HG02938 (cell line): ENCODE measurements around the gene EID3.
"Not testable (repeated sequence)": the region's sequence is repeated elsewhere in the genome, so short reads cannot be mapped to it uniquely, and the experiment has no call there.

Source experiments
- ATAC-seq: cut with Tn5 transposase; IDR thresholded peaks from one replicate; pipeline ENCODE4 v1.9.1; 2021; ENCODE audit warnings: mild to moderate bottlenecking, moderate library complexity; ENCODE audit not compliant: unreplicated experiment

EID3 gene

DNA sequence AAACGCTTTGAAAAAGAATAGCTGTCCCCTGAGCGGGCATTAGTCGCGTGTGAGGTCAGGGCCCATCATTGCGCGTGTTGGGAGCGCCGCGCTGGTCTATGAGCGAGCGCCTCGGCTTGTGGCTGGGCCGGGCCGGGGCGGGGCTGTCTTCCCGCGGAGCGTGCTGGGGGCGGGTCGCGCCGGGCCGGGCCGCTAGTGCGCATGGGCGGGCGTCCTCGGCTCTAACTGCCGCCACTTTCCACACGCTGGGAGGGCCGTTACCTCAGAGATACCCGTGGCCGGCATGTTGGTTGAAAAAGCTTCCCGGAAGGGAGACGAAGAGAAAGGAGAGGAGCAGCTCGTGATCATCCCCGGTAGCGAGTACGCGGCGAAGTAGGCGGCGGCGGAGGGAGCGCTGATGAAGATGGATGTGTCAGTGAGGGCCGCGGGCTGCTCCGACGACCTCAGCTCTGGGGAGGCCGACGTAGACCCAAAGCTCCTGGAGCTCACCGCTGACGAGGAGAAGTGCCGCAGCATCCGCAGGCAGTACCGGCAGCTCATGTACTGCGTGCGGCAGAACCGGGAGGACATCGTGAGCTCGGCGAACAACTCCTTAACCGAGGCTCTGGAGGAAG is at the start of gene EID3:
TSS of gene EID3 (plus strand) at position 202 of the 614 bp plus-strand sequence. CDS start at position 398, 196 bp downstream.
- peak; percentile 66 for ATAC-seq

DNA sequence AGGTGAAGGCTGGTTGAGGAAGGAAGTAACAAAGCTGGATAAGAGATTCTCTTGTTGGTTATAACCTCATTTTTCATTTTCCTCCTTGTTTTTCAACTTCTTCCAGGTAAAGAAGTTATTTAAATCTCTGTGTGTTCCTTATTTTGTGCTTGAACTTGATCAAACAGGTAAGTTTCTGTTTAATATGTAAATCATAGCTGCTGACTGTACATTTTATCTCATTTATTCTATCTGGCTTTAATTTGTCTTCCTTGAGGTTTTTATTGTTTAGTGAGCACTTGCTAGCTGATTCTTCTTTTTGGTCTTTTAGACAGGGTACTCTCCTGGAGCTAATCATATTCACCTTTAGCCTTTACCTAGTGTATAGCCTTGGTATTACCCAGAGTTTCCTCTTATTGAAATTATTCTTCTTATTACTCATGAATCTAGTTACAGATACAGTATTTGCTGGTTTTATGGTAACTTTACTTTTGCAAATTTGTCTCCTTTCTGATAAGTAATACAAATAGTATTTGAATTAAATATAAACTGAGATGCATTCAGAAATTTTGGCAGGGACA is 45.5 kb upstream of the EID3 start:
- ATAC-seq = no peak

DNA sequence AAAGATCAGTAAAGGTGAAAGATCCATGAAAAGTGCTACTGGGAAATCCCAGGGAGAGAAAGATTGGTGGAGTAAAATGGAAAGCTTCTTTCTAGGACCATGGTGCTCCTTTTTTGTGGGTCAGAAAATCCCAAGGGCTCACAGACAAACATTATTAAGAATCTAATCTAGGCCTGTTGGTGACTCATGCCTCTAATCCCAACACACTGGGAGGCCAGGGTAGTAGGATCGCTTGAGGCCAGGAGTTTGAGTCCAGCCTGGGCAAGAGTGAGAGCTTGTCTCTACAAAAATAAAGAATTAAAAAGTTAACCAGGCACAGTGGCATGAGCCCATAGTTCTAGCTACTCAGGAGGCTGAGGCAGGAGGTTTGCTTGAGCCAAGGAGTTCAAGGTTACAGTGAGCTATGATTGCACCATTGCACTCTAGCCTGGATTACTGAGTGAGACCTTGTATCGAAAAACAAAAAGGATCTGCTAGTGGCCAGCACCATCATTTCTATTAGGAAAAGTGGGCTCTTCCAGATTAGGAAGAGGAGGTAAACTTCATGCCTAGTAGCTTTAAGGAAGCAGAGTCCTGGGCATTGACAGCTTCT is 45.0 kb upstream of the EID3 start:
- ATAC-seq = no peak

DNA sequence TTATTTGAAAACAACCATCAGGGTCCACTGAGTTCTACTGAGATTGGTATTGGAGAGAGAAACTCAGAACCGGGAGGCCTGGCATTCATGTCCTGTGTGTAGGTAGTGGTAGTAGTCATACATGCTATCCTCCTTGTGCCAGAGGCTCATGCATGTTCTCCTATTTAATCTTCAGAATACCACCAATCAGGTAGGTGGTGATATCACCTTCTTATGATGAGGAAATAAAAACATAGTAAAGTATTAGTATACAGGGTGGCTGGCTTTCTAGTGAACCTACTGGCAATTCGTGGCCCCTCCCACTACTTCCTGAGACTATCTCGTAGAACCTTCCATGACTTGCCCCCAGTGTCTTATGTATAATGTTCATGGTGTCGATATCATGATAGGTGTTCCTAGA is 40.5 kb upstream of the EID3 start:
- ATAC-seq = no peak

DNA sequence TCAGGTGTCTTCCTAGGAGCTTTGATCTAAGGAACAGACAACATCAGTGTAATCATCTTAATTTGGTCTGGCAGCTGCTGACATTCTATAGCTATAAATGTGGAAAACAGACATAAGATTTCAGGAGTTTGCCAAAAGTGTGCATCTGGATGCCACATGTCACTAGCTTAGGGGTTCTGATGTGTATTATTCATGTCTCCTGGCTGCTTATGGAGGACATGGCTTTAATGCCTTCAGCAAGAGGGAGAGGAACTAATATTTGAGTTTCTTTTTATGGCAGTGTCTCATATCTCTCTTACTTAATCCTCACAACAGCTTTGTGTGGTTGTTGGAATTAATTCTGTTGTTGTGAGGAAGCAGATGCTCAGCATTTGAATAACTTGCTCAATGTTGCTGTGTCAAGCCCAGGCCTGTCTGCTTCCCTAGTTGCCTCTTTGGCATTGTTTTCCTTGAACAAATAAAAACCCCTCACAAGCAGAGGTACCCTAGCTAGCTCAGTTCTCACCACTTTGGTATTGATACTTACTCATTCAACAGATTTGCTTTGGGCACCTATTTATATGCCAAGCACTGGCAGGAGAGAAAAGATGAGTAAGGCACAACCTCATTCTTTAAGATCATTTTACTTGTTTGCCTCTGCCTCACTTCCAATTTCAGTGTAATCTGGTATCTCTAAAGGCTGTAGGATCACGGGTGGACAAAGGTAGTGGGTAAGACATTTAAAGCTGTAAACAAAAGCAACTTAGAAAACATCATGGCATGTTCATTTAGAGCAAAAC is 39.8 kb upstream of the EID3 start:
- ATAC-seq = no peak

DNA sequence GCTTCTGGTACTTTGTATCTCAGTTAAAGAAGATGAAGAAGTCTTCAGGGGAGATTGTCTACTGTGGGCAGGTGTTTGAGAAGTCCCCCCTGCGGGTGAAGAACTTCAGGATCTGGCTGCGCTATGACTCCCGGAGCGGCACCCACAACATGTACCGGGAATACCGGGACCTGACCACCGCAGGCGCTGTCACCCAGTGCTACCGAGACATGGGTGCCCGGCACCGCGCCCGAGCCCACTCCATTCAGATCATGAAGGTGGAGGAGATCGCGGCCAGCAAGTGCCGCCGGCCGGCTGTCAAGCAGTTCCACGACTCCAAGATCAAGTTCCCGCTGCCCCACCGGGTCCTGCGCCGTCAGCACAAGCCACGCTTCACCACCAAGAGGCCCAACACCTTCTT is 38.1 kb upstream of the EID3 start:
- ATAC-seq = not testable (repeated sequence)

DNA sequence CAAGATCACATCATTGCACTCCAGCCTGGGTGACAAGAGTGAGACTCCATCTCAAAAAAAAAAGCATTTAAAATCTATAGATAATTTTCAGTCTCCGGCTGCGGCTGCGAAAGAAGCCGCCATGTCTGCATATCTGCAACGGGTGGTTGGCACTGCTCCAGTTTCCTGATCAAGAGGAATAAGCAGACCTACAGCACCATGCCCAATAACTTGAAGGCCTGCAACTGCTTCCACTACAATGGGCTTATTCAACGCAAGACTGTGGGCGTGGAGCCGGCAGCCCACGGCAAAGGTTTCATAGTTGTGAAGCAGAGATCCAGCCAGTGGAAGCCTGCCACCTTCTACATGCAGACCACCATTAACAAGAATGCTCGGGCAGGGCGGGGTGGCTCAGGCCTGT is 30.6 kb upstream of the EID3 start:
- ATAC-seq = no peak

DNA sequence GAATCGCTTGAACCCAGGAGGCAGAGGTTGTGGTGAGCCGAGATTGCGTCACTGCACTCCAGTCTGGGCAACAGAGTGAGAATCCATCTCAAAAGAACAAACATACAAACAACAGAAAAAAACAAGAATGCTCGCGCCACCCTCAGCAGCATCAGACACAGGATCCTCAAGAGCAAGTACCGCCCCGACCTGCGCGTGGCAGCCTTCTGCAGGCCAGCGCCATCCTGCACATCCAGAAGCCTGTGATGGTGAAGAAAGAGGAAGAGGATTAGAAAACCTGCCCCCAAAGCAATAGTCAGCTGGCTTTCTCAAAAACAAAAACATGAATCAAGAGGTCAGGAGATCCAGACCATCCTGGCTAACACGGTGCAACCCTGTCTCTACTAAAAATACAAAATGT is 30.0 kb upstream of the EID3 start:
- ATAC-seq = no peak

DNA sequence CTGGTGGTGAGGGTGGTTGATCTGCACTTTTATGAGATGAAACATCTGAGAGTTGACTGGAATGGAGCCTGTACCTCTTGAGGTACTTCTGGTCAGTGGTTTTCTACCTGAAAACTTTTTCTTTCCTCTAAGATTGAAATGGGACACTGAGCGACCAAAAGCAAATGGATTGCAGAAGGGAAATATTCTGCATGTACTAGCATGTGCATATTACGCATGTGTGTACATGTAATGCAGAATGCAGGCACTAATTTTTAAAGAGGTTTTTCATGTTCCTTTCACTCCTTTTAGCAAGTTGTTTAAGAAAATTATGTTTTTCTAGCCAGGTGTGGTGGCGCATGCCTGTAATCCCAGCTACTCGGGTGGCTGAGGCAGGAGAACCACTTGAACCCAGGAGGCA is 28.7 kb upstream of the EID3 start:
- no peak for ATAC-seq

DNA sequence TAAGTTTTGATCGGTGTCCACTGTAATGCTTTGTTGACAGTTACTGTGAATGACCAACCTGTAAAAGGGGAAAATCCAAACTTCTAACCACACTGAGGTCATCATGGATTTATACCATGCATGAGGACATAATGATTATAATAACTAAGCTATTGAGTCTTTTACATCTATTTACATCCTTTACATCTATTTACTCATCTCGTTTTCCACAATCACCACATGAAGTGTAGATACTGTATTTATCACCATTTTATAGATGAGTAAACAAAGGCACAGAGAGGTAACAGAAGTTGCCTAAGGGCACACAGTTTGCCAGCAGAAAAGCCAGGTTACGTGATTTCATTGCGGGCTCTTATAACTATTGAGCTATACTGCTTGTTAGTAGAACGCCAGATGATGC is 27.9 kb upstream of the EID3 start:
- ATAC-seq = no peak

DNA sequence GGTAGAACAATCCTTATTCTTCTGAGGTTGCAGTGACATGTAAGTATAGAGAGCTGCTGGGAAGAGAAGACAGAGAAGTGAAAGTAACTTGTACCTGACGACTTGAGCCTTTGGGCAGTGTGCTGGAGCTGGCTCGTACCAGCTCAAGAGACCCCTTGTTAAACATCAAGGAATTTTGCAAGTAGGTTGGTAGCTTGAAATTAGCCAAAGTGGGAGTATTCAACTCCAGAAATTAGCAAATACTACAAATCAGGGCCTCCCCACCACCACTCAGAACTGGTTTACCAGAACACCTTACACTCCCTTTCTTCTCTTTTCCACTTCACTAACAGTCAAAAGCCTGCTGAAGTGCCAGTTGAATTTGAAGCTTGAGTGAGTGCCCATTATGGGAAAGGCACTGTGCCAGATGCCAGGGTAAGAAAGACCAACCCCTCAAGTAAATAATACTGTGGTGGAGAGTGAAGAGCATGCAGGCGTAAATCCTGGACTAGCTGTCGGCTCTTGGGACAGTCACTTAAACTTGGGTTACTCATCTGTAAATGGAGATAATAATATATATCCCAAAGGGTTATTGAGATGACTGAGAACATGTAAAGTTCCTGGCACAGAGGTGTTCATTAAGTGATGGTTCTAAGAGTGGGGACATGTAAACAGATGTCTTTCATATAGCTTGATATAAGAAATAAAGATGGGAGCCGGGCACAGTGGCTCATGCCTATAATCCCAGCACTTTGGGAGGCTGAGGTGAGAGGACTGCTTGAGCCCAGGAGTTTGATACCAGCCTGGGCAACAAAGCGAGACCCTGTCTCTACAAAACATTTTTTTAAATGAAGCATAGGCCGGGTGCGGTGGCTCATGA is 27.0 kb upstream of the EID3 start:
- ATAC-seq = no peak

DNA sequence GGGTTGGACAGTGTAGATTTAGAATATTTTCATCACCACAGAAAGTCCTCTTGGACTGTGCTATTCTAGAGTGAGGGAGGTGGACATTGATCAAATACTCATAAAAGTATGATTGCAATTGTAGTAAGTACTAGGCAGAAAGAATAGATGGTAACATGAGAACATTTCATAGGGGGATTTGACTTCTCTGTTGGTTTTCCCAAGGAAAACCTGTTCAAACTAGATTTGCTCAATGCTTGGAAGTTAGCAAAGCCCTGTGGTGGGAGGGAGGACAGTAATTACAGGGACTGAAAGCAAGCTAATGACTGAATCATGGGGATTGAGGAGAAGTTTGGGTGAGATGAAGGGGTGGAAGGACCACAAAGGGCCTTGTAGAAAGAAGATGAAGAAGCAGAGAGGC is 24.4 kb upstream of the EID3 start:
- no peak for ATAC-seq

DNA sequence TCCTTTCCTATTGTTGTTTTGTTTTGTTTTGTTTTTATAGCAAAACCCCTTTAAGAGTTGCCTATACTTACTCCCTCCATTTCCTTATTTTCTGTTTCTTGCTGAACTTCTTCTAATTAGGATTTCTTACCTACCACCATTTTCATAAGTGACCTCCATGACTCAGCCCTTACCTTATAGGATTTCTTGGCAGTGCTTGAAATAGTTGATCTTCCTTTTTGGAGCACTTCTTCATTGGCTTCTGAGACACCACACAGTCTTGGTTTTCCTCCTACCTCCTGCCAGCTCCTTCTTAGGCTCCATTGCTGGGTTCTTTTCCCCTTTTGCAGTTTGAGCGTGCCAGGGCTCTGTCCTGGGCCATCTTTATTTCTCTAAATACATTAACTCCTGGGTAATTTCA is 23.4 kb upstream of the EID3 start:
- ATAC-seq = no peak

DNA sequence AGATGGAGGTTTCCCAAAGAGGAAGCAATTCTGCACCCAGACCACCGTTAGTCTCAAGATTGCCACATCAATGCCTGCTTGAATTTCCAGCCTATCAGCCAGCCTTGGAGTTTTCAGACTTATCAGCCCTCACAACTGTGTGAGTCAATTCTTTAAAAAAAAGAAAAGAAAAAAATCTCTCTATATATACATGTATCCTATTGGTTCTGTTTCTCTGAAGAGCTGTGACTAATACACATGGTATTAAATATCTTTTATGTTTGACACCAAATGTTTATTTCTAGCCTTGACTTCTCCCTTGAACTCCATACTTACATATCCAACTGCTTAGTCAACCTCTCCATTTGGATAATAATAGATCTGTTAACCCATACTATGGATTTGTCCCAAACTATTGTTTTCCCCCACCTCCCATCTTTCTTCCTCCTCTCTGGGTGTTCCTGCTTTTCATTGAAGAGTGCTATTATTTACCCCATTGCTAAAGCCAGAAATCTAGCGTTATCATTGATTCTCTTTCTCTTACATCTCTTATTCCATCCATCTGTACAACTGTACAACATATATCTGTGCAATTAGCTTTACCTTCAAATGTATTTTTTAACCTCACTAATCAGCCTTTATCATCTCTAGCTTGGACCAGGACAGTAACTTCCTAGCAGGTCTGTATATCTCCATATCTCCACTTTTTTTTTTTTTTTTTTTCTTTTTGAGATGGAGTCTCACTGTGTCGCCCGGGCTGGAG is 22.7 kb upstream of the EID3 start:
- no peak for ATAC-seq

DNA sequence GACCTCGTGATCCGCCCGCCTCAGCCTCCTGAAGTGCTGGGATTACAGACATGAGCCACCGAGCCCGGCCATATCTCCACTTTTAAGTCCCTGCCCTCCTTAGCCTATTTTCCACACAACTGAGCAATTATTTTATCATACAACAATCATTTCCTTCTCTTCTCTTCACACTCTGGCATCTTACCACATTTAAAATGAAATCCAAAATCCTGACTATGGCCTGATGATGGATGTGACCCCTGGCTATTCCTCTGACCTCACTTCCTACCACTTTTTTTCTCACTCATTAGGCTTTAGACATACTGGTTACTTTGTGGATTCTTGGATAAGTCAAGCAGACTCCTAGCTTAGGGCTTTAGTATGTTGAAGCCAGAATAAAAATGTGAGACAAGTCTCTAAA is 21.9 kb upstream of the EID3 start:
- ATAC-seq = no peak

DNA sequence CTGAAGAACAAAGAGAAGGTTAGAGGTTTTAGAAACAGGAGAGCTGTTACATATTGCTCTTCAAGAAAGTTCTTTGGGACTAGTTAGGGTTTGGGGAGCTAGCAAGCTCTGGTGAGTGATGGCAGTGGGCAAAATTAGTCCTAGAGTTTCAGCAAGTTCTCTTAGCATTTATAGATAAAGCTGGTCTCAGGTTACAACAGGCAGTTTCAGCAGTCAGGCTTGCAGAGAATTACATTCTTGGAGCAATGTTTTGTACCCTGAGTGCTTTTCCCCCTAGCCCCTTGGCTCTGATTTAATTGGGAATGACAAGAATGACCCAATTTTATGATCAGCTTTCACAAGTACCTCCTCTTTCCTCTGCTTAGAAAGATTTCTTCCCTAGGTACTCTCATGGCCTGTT is 21.4 kb upstream of the EID3 start:
- no peak for ATAC-seq

DNA sequence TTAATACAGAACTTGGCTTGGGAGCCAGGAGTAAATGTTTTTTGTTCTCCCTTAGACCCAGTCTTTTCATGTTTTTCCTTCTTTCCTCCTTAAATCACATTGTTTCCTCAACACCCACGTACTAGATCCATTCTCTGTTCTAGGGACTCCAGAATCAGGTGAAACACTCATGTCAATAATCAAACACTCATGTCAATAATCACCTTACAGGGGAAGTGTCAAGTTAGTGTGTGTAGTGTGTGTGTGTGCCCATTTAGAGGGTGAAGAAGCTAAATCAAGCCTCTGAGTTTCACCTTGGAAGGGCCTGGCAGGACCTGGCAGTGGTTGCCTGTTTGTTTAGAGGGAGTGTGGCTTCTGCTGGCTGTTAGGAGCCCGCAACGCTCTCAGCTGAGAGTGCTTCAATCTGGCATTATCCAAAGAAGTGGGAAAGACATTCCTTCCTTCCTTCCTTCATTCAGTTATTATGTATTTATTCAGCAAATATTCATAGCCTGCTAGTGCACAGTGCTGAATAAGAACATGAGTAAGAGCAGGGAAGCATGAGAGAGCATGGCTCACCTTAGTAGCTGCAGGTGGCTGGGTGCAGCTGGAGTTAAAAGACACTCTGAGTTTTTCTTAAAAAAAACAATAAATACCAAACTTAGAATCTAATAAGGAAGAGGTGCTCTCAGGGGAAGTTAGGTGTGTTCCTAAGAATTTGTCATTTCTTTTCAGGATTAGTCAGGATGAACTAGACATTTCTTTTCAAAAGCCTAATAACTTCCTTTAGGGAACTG is 17.6 kb upstream of the EID3 start:
- no peak for ATAC-seq

DNA sequence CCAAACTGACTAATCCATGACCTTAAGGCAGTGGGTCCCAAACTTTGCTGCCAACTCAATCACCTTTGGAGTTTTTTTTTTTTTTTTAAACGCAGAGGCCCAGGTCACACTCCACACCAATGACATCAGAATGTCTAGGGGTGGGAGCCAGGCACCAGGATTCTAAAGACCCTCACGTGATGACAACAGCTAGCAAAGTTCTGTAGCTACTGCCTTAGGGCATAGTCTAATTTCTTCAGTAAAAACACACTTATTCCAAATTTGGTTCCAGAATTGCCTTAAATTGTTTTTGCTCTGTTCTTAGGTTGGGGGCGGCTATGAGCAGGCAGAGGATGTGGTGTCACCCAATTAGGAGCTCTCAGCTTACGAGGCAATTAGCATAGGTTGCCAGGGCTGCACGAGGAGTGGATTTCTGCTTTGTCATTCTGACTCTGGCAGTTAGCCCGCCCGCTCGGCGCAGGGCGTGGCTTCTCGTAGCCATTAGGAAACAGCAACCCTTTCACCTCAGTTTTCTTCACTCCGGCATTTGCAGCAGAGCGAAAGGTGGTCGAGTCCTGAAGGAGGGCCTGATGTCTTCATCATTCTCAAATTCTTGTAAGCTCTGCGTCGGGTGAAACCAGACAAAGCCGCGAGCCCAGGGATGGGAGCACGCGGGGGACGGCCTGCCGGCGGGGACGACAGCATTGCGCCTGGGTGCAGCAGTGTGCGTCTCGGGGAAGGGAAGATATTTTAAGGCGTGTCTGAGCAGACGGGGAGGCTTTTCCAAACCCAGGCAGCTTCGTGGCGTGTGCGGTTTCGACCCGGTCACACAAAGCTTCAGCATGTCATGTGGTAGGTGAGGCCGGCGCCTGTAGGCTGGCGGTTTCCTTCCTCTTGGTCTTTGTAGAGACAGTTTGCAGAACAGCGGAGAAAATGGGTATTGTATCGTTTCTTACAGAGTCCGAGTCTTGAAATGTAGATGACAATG is 16.7 kb upstream of the EID3 start:
- peak; percentile 87 for ATAC-seq
